NCI-H1105 treated with DMSO at 0.1 percent for 48 hours (cell line): ENCODE data around the gene C10orf53.
"Not testable (repeated sequence)": the region's sequence is repeated elsewhere in the genome, so short reads cannot be mapped to it uniquely, and the experiment has no call there.

Experiments used
- DNase-seq: peaks from one replicate; lab custom pipeline; 2025; lab: John Stamatoyannopoulos, UW

The C10orf53 gene

DNA sequence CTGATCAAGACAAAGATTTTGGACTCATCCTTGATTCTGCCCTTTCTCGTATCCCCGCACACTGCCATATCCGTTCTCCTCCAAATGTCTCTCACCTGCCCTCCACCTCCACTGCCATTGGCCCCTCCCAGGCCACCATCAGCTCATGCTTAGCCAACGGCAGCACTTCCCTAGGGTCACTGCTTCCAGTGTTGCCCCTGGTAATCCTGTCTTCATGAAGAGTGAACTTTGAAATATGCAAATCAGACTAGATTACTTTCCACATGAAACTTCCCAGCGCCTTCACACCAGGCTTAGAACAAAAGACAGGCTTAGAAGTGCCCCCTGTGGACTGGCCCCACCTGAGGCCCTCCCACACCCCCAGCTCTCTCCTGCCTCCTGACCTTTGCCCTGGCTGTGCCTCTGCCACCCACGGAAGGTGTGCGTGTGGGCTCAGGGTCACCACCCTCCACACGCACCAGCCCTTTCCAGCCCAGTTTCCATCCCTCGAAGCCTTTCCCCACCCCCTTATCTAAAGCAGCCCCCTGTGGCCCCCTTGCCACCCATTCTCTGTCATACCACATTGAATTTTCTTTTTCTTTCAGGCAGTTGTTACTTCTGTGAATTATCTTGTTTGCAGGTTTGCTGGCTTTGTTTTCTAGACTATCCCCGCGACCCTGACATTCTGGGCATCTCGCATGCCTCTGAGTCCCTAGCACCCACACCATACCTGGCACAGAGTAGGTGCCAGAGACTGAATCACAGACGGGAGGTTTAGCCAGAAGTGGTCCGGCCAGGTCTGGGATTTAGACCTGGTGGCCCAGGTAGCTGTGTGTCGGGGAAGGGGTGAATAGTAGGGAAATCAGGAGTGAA is 26.8 kb upstream of the C10orf53 start:
- no peak for DNase-seq

DNA sequence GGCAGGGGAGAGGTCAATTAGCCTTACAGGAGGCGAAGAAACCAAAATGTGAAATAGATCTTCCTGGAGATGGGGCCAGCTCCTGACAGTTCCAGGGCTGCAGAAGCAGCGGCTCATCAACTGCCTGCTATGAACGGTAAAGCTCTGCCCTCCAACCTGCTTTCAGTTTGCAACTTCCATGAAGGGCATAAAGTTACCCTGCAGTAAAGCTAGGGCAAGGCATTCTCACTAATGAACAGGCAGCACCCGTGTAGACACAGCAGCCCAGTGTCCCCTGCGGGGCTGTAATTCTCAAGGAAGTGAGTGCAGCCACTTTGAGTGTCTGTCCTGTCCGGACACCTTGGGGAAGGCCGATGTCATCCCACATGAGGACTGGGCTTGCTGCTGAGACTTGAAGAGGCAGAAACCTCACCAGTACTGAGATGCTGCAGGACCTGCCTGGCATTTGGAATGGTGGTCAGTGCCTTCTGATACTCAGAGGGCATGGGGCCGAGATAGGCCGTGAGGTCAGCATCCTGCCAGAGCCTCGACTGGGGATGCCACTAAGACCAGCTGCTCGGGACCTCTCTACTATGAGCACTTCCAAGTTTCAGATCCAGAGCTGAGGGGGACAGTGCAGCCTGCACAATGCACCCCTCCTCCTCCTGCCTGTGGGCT is 26.1 kb upstream of the C10orf53 start:
- no peak for DNase-seq

DNA sequence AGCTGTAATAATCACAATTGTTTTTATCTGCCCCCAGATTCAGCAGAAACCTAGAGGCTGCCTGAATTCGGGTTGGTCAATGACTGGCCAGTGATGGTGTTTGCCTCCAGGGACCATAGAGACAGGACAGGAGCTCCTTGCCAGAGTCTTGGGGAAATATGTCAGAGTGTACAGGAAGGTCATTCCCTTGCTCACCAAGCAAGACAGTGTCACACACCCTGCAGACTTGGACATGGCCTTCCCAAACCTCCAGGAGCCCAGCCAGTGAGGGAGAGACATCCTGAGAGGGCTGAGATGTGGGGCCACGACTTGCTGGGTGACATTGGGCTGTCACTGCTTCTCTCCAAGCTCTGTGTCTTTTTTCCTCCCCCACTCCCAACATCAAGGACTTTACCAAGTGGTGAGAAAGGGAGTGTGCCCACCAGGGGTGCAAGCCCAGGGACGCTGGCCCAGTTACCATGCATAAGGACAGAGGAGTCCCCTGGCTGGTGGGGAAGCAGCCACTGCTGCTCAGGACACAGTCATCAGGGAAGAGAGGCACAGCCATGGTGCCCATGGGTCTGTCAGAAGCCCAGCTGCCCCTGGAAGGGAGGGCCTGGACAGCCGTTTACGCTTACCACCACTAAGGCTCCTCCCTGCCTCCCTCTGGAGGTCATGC is 25.3 kb upstream of the C10orf53 start:
- no peak for DNase-seq

DNA sequence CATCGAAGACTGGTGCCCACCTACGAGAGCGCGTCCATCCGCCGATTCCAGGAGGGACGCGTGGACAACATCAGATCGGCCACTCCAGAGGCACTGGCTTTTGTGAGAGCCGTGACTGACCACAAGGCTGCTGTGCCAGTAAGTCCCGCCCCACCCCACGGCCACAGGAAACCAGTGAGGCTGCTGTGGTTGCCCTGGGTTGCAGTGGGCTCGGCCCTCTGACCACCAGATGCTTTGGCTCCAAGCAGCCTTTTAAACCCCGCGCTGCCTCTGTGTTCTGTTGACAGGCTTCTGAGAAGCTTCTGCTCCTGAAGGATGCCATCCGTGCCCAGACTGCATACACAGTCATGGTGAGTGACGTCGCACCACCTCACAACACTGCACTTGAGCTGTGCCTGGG is 24.4 kb upstream of the C10orf53 start:
- no peak for DNase-seq

DNA sequence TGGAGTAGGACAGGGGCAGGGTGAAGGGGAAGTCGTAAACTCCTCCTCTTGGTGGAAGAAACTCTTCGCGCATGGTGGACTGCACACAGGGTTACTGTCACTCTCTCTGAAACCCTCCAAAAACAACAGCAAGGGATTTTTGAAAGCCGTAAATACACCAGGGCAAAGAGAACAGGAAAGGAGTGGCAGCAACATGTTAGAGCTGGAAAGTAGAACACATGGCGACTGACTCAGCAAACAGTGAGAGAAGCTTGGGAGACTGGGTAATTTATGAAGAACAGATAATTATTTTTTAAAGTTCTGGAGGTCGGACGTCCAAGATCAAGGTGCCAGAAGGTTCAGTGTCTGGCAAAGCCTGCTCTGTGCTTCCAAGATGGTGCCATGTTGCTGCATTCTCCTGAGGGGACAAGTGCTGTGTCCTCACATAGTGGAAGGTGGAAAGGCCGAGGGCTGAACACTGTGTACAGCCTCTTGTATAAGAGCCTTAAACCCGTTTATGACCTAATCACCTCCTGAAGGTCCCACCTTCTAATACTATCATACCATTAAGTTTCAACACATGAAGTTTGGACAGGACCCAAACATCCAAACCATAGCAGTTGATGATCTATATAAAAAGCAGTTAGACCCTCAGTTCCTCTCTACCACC is 22.5 kb upstream of the C10orf53 start:
- no peak for DNase-seq

DNA sequence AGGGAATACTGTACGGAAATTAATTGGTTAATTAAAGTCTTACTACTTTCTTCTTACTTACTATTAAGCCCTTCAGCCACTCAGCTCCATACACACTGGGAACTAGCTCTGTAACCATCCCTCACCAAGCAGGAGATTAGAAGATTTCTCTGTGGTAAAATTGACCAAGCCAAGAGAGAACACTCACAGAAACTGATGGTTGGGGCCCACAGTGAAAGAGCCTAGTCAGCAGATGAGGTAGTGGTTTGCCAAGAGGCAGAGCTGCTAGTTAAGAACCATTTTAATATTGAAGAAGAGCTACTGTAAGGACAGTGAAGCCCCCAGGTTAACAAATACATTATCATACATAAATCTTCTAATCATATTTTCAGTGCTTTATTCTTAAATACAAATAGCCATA is 21.8 kb upstream of the C10orf53 start:
- DNase-seq: no peak

DNA sequence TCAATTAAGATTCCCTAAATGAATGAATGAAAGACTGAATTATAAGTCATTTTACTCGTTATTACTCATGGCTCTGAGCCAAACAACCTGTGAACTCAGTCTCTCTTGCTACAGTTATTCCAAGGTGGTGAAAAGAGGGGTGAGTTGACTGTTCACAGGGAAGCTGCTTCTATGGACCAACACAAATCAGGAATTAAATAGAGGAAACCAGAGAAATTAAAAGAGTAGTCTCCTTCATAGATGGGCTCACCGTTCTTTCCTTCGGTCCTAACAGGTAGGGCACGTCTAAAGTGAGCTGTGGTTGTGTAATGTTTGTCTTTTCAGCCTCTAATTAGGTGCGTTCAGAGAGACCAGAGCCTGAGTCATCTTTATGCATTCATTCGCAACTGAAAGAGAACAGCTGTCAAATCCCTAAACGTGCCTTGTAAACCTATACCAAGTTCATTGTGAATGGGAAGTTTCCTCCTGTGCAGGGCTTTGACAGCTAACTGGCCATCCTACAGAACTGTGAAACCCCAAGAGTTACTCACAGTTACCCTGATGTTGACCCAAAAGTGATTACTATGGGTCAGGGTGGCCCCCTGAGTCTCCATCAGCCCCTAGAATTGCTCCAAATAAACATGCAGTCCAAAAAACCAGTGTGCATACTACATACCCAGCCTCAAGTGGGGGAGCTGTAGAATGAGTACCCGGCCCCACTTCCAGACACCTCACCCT is 18.2 kb upstream of the C10orf53 start:
- DNase-seq: no peak

DNA sequence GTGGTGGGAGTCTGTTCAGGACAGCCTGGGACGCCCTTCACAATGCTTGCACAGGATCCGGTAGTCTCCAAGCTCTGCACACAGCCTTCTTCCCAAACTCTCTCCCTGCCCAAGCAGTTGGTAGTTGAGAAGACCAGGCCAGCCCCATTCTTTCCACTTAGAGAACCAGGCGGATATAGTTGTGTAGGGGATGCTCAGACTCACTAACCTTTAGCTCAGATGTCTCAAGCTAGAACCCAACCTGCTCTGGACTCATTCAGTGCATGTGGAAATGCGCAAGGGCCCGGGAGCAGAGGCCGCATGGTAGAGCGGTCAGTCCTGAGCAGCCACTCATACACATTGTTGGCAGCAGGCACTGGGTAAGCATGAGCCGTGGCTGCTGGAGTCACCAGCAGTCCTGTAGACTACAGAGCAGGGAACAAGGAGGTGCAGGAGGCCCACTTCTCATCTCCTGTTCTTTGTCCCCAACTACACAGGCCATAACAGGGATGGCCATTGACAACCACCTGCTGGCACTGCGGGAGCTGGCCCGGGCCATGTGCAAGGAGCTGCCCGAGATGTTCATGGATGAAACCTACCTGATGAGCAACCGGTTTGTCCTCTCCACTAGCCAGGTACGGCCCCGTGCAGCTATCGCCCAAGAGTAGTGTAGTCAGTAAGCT is 17.2 kb upstream of the C10orf53 start:
- no peak for DNase-seq

DNA sequence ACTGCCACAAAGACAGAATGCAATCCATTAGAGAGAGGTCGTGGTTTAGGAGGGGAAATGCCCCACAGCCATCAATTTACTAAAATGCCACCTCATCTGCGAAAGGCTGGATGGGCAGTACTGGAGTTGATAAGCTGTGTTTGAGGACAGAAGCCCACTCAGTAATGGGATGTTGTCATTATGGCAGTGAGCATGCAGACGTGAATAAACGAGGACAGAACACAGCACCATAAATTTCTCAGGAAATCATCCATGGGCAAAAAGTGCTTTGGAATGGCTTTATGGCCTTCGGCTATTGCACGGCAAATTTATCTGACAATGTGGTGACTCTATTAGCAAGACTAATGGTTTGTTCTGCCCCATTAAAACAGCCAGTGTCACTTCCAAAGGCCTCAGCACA is 15.9 kb upstream of the C10orf53 start:
- DNase-seq: no peak

DNA sequence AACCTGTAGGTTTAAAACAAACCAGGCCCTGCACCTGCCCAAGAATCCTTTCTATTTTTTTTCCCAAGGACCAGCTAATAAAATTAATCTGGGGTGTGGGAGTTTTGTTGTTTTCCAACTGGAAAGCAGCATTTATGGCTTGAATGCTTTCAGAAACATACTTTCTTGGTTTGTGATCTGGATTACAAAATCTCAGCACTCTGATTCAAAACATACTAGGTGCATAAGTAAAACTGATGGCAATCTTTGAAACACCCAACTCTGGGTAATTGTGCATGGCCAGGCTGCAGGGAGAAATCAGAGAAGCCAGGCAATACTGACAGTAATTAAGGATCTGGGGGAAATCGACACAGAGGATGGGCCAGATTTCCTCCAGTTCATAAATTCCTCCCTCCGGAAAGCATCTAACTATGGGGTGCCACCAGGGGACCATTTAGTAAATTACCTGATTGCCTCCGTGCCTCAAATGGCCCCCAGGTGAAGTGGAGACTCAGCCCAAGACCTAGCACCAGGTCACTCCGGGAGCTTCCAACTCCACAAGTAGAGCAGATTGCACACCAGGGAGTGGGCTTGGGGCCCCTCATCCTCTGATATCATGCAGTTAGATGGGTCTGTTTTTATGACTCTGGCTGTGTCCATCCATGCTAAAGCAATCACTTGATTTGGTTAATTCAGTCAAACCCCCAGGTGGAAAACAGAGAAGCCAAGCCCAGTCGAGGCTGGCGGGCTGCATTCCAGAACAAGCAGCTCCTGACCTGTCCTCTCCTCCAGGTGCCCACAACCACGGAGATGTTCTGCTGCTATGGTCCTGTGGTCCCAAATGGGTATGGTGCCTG is 15.2 kb upstream of the C10orf53 start:
- no peak for DNase-seq

DNA sequence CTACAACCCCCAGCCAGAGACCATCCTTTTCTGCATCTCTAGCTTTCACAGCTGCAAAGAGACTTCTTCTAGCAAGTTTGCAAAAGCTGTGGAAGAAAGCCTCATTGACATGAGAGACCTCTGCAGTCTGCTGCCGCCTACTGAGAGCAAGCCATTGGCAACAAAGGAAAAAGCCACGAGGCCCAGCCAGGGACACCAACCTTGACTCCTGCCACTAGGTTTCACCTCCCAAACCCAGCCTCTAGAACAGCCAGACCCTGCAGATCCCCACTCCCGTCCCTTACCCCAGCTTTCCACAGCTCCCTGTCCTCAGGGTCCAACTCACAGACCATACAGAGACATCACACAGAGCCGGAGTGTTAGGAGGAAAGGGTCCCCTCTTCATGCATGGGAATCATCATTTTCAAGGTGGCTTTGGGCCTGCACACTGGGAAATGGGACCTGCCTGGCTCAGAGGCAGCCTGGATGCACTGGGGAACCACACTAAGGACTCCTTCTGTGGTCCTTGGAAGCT is 14.6 kb upstream of the C10orf53 start:
- no peak for DNase-seq

DNA sequence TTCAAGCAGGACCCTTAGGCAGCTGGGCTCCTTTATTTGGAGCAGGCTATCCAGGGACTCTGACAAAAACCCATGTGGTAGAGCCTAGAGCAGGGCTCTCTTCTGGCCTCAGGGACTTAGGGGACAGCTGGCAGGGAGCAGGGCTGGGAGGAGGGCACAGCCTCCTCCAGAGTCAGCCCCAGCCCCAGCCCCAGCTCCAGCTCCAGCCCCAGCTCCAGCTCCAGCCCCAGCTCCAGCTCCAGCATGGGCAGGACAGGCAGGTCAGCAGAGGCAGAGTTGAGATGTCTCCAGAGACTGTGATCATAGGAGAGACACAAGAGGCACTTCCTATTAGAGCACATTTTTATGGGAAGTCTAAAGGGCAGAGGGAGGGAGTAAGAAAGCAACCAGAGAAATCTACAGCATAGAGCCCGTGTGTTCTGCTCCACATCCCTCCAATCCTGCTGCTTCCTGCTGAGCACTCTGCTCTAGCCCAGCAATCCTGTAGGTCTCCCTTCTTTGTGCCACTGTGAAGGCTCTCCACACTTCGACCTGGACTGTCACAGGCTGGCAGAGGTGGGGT is 13.3 kb upstream of the C10orf53 start:
- DNase-seq: no peak

DNA sequence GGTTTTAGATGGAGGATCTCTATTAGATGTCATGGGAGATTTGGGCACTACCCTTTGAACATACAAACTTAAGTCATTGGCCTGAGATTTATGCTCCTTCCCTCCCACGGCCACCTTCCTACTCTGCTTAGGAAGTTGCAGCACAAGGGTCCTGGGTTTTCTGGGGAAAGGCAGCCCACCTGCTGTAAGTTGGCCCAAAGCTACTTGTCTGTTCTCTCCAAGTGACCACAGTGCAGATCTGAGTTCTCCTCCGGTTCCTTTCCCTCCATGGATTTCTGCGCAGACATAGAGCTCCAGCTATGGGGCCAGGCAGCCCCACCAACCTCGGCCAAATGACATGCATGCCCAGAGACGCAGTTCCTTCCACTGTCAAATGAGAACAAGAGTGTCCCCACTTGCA is 12.8 kb upstream of the C10orf53 start:
- no peak for DNase-seq

DNA sequence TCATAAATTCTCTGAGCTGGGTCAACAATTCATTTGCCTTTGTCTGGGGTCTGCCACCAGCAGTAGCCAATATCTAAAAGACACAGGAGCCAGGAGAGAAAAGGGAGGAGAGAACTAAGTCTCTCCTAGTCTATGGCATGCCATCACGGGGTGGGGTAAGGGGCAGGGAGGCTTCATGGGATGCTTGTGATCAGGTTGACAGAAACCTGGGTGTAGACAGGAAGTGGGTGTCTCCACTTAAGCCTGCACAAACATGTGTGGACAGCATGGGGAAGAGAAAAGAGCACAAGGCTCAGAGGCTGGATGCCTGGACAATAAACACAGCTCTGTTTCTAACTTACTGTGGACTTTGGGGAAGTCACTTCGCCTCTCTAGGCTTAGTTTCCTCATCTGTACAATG is 11.5 kb upstream of the C10orf53 start:
- no peak for DNase-seq

DNA sequence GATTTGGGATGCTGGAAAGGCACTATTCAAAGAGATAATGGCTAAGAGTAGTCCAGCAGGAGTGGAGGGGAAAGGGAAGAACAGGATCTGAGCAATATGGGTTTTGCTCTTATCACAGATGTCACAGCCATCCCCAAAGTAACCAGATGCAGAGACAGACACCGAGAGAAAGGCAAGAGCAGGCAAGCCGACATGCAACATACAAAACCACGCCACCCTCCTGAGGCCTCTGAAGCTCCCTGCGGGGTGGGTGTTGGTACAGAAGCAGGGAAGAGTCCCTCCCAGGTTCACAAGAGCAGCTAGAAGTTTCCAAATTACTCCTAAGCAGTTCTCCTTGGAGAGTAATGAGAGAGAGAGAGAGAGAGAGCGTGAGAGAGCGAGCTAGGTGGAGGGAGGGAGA is 10.8 kb upstream of the C10orf53 start:
- DNase-seq: no peak

DNA sequence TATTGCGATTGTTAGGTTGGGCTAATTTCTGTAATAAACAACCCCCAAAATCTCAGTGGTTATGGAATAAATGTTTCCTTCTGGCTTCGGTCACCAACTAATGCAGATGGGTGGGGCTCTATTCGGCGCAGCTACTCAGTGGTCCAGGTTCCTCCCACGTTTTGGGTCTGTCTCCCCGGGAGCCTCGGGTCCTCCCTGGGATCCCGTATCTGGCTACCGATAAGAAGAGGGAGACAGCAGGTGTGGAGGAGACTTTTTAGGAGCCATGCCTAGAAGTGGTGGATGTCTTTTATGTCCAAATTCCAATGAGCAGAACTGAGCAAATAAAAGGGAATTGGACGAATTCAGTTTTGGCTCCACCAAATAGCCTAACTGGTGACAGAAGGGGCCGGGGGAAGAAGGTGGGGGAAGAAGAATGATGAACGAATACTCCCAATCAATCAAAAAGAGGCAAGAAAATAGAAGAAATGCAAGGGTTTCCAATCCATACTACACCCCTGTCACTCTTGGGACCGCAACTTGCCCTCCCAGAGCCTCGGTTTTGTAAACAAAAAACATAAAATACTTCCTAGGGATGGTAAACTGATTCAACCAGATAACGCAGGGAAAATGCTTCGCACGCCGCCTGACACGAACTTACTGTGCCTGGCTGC is 498 bp upstream of the C10orf53 start:
- no peak for DNase-seq

DNA sequence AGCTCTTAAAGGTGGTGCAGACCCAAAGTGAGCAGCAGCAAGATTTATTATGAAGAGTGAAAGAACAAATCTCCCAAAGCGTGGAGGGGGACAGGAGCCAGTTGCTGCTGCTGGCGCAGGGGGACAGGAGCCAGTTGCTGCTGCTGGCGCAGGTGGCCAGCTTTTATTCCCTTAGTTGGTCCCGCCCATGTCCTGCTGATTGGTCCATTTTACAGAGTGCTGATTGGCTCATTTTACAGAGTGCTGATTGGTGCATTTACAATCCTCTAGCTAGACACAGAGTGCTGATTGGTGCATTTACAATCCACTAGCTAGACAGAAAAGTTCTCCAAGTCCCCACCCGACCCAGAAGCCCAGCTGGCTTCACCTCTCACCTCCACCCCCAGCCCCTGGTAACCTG is 3.0 kb downstream of the C10orf53 start:
- DNase-seq: not testable (repeated sequence)

DNA sequence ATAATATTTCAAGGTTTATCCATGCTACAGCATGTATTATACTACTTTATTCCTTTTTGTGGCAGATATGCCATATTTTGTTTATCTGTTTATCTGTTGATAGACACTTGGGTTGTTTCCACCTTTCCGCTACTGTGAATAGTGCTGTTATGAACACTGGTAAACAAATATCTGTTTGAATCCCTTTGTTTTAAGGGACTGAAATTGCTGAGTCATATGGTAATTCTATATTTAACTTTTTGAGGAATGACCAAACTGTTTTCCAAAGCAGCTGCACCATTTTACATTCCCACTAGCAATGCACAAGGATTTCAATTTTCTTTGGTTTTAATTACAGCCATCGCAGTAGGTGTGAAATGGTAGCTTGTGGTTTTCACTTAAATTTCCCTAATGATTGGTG is 3.4 kb downstream of the C10orf53 start:
- DNase-seq: no peak

DNA sequence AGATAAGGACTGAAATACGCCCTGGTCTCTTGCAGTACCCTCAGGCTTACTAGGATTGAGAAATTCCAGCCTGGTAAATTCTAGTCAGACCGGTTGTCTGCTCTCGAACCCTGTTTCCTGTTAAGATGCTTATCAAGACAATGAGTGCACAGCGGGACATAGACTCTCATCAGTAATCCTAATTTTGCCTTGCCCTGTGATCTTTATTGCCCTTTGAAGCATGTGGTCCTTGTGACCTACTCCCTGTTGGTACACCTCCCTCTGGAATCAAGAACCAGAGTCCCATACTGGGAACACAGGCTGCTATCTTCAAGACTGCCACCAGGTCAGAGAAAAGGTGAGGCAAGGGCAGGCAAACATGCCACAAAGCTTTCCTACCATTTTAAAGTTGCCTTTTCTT is 7.2 kb downstream of the C10orf53 start:
- DNase-seq: no peak
